Stimulated activated CD4-positive, alpha-beta T cell treated with anti-CD3 and anti-CD28 coated beads, Interleukin-4, amount 100 ng/mL, for 4 hours (primary cell): ENCODE results near the gene TMEM132C.

Source experiments
- DNase-seq, 2 experiments: peaks; one replicate each; pipeline ENCODE4 v3.0.0-alpha.2; 2020

TMEM132C gene

DNA sequence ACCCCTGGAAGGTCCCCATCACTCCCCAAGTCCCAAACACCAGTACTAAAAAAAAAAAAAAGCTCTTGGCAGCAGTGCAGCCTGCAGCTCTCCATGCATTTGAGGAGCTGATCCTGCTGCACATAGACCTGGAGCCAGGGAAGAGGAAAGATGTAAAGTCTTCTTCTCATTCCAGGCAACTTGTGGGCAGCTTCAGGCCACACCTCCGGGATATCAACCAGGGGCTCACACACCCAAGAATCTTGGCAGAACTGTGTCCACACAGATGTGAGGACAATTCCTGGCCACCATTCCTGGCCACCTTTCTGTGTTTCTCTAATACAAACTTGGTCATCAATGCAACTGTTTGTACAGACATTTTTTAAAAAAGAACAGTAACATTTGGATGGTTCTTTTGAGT lies 72.7 kb downstream of the TMEM132C start:
- no peak for DNase-seq

DNA sequence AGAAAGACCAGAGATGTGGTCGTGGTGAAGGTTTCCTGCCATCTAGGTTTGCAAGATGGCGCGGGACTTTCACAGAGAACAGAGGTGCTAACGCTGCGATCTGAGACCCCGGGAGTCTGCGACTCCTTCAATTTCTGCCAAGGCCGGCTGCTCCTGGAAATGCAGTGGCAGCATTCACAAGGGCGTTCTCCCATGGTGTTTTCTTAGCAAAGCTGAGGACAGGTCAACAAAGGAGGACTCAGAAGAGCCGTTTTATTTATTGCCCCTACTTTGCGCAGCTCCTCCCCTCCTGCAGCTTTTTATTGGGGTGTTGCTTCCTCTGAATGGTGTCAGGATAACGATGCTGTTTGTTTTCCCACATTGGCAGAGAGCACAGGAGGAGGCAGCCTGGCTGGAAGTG lies 86.3 kb downstream of the TMEM132C start:
- no peak for DNase-seq

- DNase-seq, result no peak
Observed at GRCh38 chr12:128356547-128356946, 89.6 kb downstream of the TMEM132C start.

DNA sequence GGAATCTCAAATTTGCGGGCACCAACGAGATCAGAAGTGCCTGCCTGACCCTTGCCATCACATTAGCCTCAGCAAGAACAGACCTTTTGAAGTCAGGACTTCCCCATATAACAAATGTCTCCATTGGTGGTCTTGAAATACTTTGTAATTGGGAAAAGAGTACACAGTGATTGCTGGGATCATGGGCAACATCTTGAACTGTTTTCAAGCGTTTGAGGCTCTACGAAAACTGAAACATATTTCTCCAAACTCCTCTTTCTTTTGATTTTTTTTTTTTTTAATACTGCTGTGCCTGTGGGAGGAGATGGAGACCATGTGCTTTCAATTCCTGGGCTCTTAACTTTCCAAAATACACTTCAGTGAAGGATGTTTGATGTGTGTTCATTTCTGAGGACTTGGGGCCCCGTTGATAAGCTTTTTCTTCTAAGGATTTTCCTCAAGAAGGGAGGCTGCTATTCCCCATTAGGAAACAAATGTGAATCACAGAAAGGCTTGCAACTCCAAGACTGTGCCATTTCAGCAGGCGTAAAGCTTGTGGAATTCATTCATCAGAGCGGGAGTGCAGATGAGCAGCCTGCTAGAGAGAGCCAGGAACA lies 94.5 kb downstream of the TMEM132C start:
- DNase-seq, result no peak

GRCh38 chr12:128365032-128365431 lies 98.1 kb downstream of the TMEM132C start:
- no peak for DNase-seq

- no peak for DNase-seq
Observed at GRCh38 chr12:128365651-128366231, 98.8 kb downstream of the TMEM132C start.

DNA sequence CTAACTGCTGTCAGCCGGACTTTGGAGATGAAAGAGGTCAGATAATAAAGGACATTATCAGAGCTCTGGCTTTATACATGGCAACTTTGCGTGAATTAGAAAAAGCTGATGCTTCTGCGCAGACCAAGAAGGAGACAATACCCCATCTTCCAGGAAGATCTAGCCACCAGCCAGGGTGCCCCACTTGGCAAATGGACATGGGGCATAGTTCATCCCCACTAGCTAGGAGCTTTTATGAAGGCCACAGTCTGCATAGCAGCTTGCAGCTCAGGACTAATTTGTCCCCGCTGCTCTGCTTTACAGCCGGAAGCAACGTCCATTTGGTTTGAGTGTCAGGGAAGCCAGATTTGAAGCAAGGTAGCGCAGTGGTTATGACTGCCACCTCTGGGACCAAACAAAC lies 101.0 kb downstream of the TMEM132C start:
- no peak for DNase-seq

DNA sequence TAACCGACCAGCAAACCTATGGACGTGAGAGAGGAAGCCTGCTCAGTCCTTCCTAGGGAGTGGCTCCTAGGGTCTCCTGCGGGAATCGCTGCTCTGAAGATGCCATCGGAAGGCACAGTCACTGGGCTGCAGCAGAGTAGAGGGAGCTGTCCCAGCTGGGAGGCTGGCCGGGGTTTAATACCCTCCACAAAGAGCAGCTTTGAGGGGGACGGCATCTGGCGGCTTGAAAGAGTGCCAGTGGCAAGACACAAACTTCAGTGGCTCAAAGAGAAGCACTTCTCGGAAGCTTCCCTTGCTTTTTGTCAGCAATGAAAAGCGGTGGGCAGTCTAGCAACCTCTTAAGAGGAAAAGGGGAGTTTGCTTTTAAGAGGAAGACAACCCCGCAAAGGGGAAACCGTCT lies 114.6 kb downstream of the TMEM132C start:
- no peak for DNase-seq

- no peak for DNase-seq
Observed at GRCh38 chr12:128381946-128382345, 115.0 kb downstream of the TMEM132C start.

DNA sequence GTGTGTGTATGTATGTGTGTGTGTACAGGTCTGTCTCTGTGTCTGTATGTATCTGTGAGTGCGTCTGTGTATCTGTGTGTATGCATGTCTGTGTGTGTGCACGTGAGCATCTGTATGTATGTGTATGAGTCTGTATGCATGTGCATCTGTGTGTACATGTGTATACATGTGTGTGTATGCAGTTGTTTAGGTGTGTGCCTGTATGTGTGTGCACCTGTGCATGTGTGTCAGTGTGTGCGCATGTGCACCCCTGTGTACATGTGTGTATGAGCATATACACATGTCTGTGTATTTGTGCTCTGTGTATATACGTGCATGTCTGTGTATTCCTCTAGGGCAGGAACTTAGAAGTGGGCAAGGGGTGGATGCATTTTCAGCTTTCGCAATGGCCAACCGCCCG lies 116.0 kb downstream of the TMEM132C start:
- DNase-seq, result no peak

GRCh38 chr12:128383357-128383937 lies 116.5 kb downstream of the TMEM132C start:
- no peak for DNase-seq

DNA sequence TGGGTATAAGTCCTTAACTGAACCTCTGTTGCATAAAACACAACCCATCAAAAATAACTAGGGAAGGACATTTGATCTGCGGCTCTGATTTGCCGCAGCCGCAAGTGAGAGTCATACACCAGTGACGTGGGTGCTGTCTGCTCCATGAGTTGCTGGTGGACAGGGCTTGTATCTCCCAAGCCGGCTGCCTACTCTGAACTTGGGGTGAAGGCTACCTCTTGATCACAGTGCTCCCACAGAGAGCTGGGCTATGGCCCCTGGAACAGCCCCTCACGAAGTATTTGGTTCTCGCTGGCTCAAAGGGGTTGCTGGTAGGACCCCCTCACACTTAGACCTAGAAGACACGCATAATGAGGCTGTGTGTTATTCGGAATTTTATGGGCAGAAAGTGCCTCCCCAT lies 118.8 kb downstream of the TMEM132C start:
- DNase-seq, result no peak

DNA sequence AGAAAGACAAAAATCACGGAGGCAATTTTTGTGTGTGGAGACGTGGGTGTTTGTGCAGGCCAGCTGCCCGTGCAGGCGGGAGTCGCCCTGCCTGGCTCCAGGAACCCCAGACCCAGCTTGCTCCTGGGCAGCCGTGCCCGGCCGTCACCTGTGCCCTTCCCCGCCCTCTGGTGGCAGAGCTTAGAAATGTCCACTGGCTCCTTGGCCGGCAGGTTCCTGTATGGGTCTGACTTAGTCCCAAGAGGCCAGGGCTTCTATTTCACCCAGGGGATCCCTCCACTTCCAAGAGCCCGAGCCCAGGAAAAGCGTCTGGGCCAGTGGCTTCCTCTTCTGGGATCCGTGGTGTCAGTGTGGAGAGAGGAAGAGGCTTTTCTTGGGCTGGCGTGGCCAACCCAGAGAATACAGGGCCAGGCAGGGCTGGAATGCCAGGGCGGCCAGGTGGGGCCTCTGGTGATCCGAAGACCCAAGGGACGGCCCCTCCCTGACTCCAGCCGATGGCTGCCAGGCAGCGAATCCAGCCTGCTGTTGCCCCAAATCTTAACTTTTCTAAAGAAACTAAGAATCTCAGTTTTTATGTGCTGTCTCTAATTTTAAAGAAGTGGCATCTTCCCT lies 120.9 kb downstream of the TMEM132C start:
- no peak for DNase-seq

- no peak for DNase-seq
Observed at GRCh38 chr12:128388461-128389000, 121.6 kb downstream of the TMEM132C start.

DNA sequence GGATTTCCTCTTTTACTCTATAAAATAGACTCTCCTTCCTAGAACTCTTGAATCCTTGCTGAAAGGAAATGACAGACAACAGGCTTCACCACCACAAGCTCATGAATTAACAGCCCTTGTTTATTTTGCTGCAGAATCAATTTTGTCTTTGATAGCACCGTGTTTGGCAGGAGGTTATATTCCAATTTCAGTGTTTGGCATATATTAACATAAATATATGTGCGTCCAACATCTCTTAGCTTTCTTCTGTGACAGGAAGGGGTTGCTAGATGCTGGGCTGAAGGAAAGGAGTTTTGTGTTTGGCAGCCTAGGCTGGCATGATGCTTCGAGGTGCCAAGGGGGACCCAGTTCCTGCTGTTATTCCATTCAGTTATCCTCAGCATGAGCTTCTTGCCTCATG lies 126.4 kb downstream of the TMEM132C start:
- DNase-seq, result no peak

DNA sequence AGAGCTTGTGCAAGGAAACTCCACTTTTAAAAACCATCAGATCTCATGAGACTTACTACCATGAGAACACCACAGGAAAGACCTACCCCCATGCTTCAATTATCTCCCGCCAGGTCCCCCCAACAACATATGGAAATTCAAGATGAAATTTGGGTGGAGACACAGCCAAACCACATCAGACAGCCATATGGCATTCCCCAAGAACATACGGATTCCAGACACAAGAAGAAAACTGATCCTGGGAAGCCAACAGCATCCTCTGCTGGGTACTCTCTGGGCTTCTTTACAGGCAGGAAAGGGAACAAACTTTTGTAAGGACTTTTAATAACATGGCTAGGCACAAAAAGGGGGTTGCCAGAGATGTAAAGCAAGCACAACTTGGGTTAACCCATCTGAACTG lies 127.2 kb downstream of the TMEM132C start:
- DNase-seq, result no peak

GRCh38 chr12:128399253-128399652 lies 132.3 kb downstream of the TMEM132C start:
- DNase-seq, result no peak

DNA sequence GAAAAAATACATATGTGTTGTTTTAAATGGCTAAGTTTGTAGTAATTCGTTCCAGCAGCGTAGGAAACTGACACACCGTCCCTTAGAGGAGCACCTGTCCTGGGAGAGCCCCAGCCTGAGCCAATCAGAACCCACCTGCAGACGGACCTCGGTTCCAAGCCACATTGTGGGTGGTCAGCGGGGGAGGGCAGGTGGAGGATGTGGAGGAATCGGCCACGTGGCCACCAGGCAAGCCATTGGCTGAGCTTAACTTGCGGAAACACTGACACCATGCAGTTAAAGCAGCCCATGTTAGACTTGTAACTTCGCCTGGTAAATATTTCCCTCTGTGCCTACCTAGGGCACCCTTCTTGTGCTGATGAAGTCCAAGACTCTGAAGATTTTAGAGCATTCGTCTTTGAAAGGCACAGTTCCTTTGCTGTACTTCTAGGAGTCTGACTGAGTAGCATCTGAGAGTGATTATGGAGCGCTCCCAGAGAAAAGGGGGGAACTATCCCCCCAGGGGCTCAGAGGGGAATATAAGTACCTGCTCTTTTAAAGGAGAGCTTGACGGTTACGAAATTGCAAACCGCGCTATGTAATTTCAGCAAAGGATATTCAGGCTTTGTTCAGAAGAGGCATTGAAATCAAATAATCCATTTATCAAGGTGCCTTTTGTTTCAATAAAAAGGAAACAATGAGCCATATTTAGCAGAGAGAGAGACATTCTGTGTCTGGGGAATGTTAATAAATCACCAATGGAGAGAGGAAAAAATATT lies 135.7 kb downstream of the TMEM132C start:
- no peak for DNase-seq

- DNase-seq, result no peak
Observed at GRCh38 chr12:128408669-128409068, 141.7 kb downstream of the TMEM132C start.

- DNase-seq, result no peak
Observed at GRCh38 chr12:128415036-128415560, 148.1 kb downstream of the TMEM132C start.

- no peak for DNase-seq
Observed at GRCh38 chr12:128418944-128419343, 152.0 kb downstream of the TMEM132C start.

DNA sequence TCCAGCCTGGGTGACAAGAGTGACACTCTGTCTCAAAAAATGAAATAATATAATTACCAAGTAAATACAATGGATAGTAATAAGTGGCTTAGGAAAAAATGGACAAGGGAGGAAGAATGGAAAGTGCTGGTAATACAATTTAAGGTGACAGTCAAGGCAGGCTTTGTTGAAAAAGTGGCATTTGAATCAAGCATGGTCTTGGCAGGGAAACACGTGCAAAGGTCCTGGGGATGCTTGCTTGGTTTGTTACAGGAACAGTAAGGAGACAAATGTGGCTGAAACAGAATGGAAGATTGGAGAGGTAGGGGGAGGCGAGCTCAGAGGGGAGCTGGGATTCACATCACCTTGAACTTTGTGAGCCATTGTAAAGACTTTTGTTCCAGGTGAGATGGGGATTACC lies 153.2 kb downstream of the TMEM132C start:
- DNase-seq, result no peak

DNA sequence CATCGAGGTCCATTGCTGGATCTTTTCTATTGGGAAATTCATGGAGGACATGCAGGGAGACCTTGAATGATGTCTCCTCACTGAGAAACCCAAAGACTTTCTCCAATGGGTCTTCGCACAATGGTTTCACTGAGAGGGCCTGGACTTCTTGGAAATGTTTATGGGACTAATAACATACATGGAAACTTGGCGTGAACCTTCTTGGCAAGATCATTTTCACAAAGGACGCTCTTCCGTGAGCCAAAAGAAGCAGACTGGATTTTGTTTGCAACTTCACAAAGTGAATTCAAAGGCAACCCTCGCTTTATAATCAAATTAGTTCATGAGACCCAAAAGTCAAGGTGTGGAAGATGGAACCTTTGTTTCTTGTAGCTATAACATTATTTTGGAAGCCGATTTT lies 154.4 kb downstream of the TMEM132C start:
- no peak for DNase-seq
